Kidney epithelial cell (primary cell): ENCODE results near the gene CDC20. TPM values are rescaled to one million over a fixed set of nuclear protein-coding genes. Genes with fewer than 3 reads are reported as not detected.

Experiments used
- DNase-seq: peaks from one replicate; pipeline ENCODE4 v3.0.0-alpha.2; 2010; ENCODE audit warnings: low read depth
- H3K27me3 ChIP-seq: 2 replicates; pipeline ENCODE4 v1.6.0; 2011; ENCODE audit warnings: low read length; ENCODE audit not compliant: control insufficient read depth, insufficient read depth
- H3K36me3 ChIP-seq: 2 replicates; pipeline ENCODE4 v1.5.1; 2011; ENCODE audit warnings: low read length; ENCODE audit not compliant: control insufficient read depth, insufficient read depth
- H3K4me3 ChIP-seq: 2 replicates; pipeline ENCODE4 v1.5.1; 2011; ENCODE audit warnings: low read depth, mild to moderate bottlenecking, control low read depth, low read length
- total RNA-seq: library from RNA; depleted of rRNA; stranded (reverse); fragments of >200 nt; gene quantifications from 2 replicates; pipeline ENCODE4 v1.2.3, GENCODE V29; 2015
- TF ChIP-seq, protein P1 (sequence below): IDR thresholded peaks from 2 replicates; pipeline ENCODE4 v1.5.1; 2011; ENCODE audit warnings: mild to moderate bottlenecking, moderate library complexity, low read length, control low read depth, inconsistent platforms; ENCODE audit not compliant: insufficient read depth, poor library complexity, severe bottlenecking

Gene CDC20
- total RNA-seq = 16.2 and 22.3 TPM in 2 replicates

DNA sequence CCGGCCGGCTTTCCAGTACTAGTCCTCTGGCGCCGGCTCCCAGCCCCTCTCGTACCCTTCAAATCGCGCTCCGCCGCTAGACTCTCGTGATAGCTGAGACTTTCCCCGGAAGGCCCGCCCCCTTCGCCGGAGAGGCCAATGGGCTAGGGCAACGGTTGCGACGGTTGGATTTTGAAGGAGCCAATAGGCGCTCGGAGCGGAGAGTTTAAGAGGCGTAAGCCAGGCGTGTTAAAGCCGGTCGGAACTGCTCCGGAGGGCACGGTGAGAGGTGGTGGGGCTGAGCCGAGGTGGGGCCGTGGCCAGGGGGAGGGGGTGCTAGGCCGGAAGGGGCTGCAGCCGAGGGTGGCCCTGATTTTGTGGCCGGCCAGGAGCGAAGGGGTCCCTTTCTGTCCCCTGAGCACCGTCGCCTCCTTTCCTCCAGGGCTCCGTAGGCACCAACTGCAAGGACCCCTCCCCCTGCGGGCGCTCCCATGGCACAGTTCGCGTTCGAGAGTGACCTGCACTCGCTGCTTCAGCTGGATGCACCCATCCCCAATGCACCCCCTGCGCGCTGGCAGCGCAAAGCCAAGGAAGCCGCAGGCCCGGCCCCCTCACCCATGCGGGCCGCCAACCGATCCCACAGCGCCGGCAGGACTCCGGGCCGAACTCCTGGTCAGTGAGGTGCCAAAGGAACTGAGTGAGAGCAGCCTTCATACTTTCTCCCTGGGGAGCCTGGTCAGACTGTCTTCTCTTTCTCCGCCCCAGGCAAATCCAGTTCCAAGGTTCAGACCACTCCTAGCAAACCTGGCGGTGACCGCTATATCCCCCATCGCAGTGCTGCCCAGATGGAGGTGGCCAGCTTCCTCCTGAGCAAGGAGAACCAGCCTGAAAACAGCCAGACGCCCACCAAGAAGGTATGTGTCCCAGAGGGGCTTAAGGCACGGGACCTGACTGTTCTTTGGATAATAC is at the start of gene CDC20:
CDC20 (plus strand) TSS at position 236 of the 948 bp plus-strand sequence; CDS start at position 471, 235 bp downstream.
- H3K36me3 ChIP-seq = no peaks in the 10 kb centered on the region

DNA sequence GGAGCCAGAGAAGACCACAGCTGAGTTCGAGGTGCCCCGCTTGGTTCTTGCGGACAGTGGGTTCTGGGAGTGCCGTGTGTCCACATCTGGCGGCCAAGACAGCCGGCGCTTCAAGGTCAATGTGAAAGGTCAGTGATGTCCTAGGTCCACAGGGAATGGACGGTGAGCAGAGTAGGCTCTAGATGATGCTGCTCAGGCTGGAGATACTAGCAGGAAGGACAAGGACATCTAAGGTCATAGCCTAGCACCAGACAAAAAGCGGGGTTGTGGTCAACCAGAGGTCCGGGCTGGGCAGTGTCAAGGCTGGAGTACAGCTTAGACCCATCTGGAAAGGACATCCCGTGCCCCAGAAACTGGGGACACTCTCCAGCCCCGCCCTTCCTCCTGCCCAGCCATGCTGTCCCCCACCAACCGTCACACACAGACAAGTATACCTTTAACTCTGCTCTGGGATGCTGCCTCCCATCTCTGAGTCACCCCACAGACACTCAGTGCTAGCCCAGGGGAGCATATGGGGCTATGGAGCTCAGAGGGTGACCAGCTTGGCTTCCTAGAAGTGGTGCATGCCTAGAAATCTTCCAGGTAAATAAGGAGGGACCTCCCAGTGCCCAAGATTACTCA is 49.3 kb upstream of the CDC20 start:
- Histone ChIP-seq H3K36me3 (no peaks in the 10 kb centered on the region), H3K27me3 (peaks cover 8% of the 10 kb centered on the region), H3K4me3 (no peak overlapping the region)
- TF ChIP-seq, protein P1, sequence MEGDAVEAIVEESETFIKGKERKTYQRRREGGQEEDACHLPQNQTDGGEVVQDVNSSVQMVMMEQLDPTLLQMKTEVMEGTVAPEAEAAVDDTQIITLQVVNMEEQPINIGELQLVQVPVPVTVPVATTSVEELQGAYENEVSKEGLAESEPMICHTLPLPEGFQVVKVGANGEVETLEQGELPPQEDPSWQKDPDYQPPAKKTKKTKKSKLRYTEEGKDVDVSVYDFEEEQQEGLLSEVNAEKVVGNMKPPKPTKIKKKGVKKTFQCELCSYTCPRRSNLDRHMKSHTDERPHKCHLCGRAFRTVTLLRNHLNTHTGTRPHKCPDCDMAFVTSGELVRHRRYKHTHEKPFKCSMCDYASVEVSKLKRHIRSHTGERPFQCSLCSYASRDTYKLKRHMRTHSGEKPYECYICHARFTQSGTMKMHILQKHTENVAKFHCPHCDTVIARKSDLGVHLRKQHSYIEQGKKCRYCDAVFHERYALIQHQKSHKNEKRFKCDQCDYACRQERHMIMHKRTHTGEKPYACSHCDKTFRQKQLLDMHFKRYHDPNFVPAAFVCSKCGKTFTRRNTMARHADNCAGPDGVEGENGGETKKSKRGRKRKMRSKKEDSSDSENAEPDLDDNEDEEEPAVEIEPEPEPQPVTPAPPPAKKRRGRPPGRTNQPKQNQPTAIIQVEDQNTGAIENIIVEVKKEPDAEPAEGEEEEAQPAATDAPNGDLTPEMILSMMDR = no peak
- DNase-seq = no peak

More for the DNA sequence above, at the start of gene CDC20:
- DNase-seq = peak; percentile 69
- TF ChIP-seq, protein P1 = no peak
- H3K27me3 ChIP-seq = no peaks in the 10 kb centered on the region
- peak within 1 kb of the TSS; percentile 64 for H3K4me3 ChIP-seq

DNA sequence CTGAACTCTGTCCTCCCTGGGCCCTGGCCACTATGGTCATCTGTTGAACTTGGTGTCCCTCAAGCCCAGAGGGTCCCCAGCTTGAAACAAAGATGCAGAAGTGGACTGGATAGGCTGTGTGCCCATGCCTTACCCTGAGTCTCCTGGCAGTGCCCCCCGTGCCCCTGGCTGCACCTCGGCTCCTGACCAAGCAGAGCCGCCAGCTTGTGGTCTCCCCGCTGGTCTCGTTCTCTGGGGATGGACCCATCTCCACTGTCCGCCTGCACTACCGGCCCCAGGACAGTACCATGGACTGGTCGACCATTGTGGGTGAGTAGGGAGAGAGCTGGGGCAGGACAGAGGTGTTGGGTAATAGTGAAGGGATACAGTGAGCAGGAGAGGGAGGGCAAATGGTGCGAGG is 47.3 kb upstream of the CDC20 start:
- DNase-seq = no peak
- TF ChIP-seq, protein P1 = no peak
- H3K36me3 ChIP-seq = no peaks in the 10 kb centered on the region
- no peak overlapping the region for H3K4me3 ChIP-seq
- peaks cover 7% of the 10 kb centered on the region for H3K27me3 ChIP-seq

DNA sequence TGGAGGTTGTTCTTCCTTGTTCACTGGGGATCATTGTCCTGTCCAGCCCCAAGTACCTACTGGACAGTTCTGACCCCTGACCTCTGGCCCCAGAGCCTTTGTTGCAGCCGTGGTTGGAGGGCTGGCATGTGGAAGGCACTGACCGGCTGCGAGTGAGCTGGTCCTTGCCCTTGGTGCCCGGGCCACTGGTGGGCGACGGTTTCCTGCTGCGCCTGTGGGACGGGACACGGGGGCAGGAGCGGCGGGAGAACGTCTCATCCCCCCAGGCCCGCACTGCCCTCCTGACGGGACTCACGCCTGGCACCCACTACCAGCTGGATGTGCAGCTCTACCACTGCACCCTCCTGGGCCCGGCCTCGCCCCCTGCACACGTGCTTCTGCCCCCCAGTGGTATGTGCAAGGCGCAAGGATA is 46.6 kb upstream of the CDC20 start:
- no peak overlapping the region for H3K4me3 ChIP-seq
- no peaks in the 10 kb centered on the region for H3K36me3 ChIP-seq
- TF ChIP-seq, protein P1 = no peak
- peaks cover 7% of the 10 kb centered on the region for H3K27me3 ChIP-seq
- no peak for DNase-seq

DNA sequence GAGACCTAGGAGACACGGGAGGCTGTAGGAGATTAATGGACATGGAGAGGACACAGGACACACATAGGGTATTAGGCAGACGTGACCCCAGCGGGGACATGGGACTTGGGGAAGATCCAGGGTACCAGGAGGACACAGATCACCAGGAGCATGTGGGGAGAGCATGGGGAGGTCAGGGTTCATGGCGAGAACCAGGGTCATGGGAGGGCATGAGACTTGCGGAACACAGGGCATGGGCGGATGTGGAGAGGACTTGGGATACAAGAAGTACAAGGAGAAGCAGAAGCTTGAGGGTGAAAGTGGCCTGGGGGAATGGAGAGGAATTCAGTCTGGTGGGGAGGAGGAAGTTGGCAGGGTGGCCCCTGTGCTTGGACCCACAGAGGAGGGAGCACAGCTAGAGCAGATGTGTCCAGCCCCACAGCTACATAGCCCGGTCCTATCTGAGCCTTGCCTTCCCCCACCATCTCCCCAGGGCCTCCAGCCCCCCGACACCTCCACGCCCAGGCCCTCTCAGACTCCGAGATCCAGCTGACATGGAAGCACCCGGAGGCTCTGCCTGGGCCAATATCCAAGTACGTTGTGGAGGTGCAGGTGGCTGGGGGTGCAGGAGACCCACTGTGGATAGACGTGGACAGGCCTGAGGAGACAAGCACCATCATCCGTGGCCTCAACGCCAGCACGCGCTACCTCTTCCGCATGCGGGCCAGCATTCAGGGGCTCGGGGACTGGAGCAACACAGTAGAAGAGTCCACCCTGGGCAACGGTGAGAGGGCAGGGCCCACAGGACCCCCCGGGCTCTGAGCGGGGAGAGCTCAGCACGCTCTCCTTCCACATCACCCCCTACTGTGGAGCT is 45.9 kb upstream of the CDC20 start:
- peaks cover 5% of the 10 kb centered on the region for H3K27me3 ChIP-seq
- no peak for DNase-seq
- TF ChIP-seq, protein P1 = no peak
- no peaks in the 10 kb centered on the region for H3K36me3 ChIP-seq
- no peak overlapping the region for H3K4me3 ChIP-seq
